GM18505 (cell line): ENCODE data around the gene KCNMA1.

Experiments used
- ATAC-seq: cut with Tn5 transposase; IDR thresholded peaks from one replicate; pipeline ENCODE4 v1.9.1; 2021; ENCODE audit not compliant: unreplicated experiment
- POLR2A ChIP-seq: IDR thresholded peaks from 4 replicates; pipeline ENCODE4 v1.6.1; 2011; ENCODE audit warnings: borderline replicate concordance; ENCODE audit not compliant: insufficient read depth, insufficient read length; ENCODE audit errors: extremely low read depth

Gene KCNMA1

DNA sequence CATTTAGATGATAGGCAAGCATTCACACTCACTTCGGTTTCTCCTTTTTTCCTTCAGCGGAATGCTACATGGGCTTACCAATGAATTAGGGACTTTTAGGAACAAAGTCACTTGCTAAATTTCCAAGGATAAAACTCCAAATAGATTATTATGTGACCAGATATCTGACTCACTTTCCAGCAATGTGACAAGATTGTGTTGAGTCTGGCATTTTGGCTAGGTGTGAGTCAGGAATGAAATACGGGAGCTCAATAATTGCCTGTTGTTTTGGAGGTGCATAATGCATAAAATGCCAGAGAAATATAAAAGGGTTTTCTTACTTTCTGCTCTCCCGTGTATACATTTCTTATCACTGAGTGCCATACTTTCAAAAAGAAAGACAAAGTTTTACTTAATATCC is 721.1 kb downstream of the KCNMA1 start:
- ATAC-seq = no peak
- TF ChIP-seq POLR2A = no peak

- ATAC-seq = no peak
- no peak for TF ChIP-seq POLR2A
Observed at GRCh38 chr10:76915316-76915715, 722.3 kb downstream of the KCNMA1 start.

DNA sequence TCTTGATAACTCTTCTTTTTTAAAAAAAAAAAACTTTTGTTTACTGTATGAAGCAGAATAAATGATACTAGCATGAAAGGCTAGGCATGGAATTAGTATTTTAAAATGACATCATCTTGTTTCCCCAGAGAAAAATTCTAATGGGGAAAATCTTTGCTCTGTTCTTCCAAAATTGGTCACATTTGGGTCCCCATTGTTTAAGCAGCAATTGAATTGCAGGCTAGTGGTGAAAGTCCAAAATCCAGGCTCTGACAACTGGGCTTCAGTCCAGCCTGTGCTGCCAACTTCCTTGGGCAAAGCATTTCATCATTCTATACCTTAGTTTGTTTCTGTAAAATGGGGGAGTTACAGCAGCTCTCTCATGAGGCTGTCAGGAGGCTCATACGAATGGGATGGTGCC is 726.4 kb downstream of the KCNMA1 start:
- no peak for TF ChIP-seq POLR2A
- no peak for ATAC-seq

DNA sequence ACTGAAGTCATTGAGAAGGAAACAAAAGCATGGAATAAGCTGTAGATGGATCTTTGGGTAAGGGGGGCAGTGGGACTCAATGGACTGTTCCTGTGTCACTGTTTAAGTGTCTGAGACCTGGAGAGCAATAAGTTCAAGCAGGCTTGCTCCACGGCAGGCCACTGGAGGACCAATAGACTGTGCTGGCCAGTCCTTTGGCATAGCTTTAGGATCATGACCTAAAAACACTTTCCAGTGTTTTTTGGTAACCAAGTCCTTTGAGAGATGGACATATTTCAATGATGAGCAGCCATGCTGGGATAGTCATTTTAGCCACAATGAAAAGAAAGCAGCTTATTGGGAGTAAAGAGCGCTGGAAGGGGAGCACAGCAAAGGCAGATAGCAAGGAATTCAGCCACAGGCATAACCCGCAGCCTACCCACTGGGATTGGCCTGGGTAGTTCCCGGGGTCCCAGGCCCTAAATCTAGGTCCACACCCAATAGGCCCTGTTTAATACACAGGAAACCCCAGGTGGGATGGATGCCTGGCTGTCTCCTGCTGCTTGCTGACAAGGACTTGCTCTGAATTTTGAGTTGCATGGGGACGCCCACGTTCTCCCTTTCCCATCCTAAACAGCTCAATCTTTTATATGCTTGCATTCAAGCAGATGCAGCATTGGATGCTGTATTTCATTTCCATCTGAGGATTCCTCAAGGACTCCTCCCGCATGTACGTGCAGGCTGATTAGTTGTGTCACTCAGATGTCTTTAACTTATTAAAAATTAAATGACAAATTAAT is 727.2 kb downstream of the KCNMA1 start:
- TF ChIP-seq POLR2A = no peak
- no peak for ATAC-seq

DNA sequence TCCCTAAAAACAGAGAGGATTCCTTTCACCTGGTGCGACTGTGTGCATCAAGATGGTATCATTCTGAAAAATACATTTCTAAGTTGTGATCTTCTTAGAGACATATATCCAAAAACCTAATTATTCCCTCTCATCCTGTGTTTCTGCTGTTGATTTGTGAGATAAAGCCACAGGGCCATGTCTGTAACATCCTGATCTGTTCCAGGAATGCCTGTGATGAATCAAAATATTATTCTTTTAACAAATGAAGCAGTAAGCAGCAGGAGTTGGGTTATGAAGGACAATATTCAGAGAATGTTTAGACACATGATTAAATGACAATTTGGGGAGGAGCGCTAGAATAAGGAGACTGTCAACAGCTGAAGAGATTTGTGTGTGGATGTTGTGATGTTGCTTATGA is 731.4 kb downstream of the KCNMA1 start:
- no peak for TF ChIP-seq POLR2A
- no peak for ATAC-seq

- TF ChIP-seq POLR2A = no peak
- ATAC-seq = no peak
Observed at GRCh38 chr10:76905251-76905650, 732.4 kb downstream of the KCNMA1 start.

GRCh38 chr10:76903387-76903945 is 734.1 kb downstream of the KCNMA1 start:
- no peak for TF ChIP-seq POLR2A
- no peak for ATAC-seq

- no peak for ATAC-seq
- TF ChIP-seq POLR2A = no peak
Observed at GRCh38 chr10:76902949-76903348, 734.7 kb downstream of the KCNMA1 start.

- no peak for ATAC-seq
- no peak for TF ChIP-seq POLR2A
Observed at GRCh38 chr10:76901701-76902100, 735.9 kb downstream of the KCNMA1 start.

- TF ChIP-seq POLR2A = no peak
- ATAC-seq = no peak
Observed at GRCh38 chr10:76899490-76899889, 738.1 kb downstream of the KCNMA1 start.

- ATAC-seq = no peak
Observed at GRCh38 chr10:76892766-76893479, 744.7 kb downstream of the KCNMA1 start.

GRCh38 chr10:76887223-76888010 is 750.2 kb downstream of the KCNMA1 start:
- ATAC-seq = no peak
- no peak for TF ChIP-seq POLR2A

More at GRCh38 chr10:76892766-76893479, 744.7 kb downstream of the KCNMA1 start:
- no peak for TF ChIP-seq POLR2A

DNA sequence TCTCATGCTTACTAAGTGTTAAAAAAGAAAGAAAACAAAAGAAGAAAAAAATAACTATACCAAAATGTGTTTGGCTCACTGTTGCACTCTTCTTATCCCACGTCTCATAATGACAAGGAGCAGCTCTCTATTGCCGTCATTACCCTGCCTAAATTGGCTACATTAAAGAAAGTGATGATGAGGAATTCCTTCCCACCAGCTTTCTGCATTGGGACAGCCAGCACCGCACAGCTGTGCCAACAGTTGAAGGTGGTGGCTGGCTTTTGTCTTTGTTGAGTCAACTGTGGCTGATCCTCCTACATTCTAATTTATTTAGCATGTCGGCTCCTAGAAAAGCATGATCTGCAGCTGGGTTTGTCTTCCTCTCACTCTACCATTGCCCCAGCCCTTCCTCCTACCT is 751.8 kb downstream of the KCNMA1 start:
- TF ChIP-seq POLR2A = no peak
- no peak for ATAC-seq
